ENCODE results near the gene IL21R.

DNA sequence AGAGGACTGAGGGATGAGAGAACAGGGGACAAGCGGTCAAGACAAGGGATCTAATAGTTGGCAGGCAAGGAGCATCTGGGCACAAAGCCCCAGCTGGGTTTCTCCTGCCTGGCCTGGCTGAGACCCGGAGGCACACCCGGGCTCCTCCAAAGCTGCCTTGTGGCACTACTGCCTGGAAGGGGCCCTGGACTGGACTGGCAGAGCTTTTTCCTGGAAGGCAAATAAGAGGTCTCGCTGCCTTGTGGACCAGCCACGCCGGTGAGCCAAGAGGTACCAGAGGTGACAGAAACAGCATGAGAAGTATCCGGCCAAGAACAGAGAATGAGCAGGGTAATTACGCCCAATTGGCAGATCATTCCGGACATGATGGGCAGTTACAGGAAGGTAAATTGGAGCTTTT is 83.2 kb downstream of the IL21R start:
- TF ChIP-seq GATA3 (IDR thresholded peaks at IDR 0.05; ENCODE audit: low read depth, low read length) = no peak
- TF ChIP-seq GATA2 (IDR thresholded peaks at IDR 0.05; ENCODE audit: low read depth, low read length) = no peak
